ENCODE measurements around the gene TMEM35A. TPM values are rescaled to one million over a fixed set of nuclear protein-coding genes. Genes with fewer than 3 reads are reported as not detected.
A peak's percentile ranks its signal among the peaks of the same experiment; 100 is the strongest.

TMEM35A gene
- polyA plus RNA-seq, 2 of the 4 experiments (the other 2 are of a cell fraction): not detected

- no peak overlapping the region for H3K4me2 ChIP-seq
- 95% methylated on average over 1 of the region's 1 CpG for WGBS (ENCODE audit: missing lambda C conversion rate)
- H3K27ac ChIP-seq: no peak overlapping the region
- ChIA-PET CTCF (no interaction called here), POLR2A (no interaction called here)
- no peak for DNase-seq (ENCODE audit: low read depth in 1 of 2, low spot score in 1 of 2)
- no peak for FAIRE-seq
- TF ChIP-seq CEBPB (IDR thresholded peaks at IDR 0.05) (no peak), RNF2 (IDR thresholded peaks at IDR 0.05; ENCODE audit: borderline replicate concordance, low read depth) (no peak), MYC (IDR thresholded peaks at IDR 0.05; ENCODE audit: borderline replicate concordance, low read length) (no peak), HOXB13 (CRISPR knock-in tag; IDR thresholded peaks at IDR 0.05; ENCODE audit: low read depth) (no peak), HDAC2 (IDR thresholded peaks at IDR 0.05) (no peak), HOXA7 (CRISPR knock-in tag; IDR thresholded peaks at IDR 0.05) (no peak), ZC3H11A (IDR thresholded peaks at IDR 0.05) (no peak), HEYL (CRISPR knock-in tag; IDR thresholded peaks at IDR 0.05) (no peak), EHMT2 (IDR thresholded peaks at IDR 0.05; ENCODE audit: low read depth) (no peak), JUN (IDR thresholded peaks at IDR 0.05) (no peak), HES2 (IDR thresholded peaks at IDR 0.05) (no peak), FOSL2 (IDR thresholded peaks at IDR 0.05) (no peak), FOSL2 (CRISPR knock-in tag; IDR thresholded peaks at IDR 0.05) (no peak)
- TF ChIP-seq, protein P1, sequence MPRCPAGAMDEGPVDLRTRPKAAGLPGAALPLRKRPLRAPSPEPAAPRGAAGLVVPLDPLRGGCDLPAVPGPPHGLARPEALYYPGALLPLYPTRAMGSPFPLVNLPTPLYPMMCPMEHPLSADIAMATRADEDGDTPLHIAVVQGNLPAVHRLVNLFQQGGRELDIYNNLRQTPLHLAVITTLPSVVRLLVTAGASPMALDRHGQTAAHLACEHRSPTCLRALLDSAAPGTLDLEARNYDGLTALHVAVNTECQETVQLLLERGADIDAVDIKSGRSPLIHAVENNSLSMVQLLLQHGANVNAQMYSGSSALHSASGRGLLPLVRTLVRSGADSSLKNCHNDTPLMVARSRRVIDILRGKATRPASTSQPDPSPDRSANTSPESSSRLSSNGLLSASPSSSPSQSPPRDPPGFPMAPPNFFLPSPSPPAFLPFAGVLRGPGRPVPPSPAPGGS (IDR thresholded peaks at IDR 0.05): no peak
- TF ChIP-seq, protein P2, sequence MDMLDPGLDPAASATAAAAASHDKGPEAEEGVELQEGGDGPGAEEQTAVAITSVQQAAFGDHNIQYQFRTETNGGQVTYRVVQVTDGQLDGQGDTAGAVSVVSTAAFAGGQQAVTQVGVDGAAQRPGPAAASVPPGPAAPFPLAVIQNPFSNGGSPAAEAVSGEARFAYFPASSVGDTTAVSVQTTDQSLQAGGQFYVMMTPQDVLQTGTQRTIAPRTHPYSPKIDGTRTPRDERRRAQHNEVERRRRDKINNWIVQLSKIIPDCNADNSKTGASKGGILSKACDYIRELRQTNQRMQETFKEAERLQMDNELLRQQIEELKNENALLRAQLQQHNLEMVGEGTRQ (IDR thresholded peaks at IDR 0.05): no peak
- TF ChIP-seq, protein P3, sequence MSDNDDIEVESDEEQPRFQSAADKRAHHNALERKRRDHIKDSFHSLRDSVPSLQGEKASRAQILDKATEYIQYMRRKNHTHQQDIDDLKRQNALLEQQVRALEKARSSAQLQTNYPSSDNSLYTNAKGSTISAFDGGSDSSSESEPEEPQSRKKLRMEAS (IDR thresholded peaks at IDR 0.05): no peak
- TF ChIP-seq, protein P4, sequence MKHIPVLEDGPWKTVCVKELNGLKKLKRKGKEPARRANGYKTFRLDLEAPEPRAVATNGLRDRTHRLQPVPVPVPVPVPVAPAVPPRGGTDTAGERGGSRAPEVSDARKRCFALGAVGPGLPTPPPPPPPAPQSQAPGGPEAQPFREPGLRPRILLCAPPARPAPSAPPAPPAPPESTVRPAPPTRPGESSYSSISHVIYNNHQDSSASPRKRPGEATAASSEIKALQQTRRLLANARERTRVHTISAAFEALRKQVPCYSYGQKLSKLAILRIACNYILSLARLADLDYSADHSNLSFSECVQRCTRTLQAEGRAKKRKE (CRISPR knock-in tag; IDR thresholded peaks at IDR 0.05; ENCODE audit: low read depth): no peak
- H3K4me1 ChIP-seq: no peaks in the 10 kb centered on the region
- H3K9me3 ChIP-seq: no peaks in the 10 kb centered on the region
- H3K4me3 ChIP-seq: no peak overlapping the region
- ATAC-seq: no peak
These were observed 13.1 kb downstream of the TMEM35A start for GRCh38 chrX:101091817-101092216.

DNA sequence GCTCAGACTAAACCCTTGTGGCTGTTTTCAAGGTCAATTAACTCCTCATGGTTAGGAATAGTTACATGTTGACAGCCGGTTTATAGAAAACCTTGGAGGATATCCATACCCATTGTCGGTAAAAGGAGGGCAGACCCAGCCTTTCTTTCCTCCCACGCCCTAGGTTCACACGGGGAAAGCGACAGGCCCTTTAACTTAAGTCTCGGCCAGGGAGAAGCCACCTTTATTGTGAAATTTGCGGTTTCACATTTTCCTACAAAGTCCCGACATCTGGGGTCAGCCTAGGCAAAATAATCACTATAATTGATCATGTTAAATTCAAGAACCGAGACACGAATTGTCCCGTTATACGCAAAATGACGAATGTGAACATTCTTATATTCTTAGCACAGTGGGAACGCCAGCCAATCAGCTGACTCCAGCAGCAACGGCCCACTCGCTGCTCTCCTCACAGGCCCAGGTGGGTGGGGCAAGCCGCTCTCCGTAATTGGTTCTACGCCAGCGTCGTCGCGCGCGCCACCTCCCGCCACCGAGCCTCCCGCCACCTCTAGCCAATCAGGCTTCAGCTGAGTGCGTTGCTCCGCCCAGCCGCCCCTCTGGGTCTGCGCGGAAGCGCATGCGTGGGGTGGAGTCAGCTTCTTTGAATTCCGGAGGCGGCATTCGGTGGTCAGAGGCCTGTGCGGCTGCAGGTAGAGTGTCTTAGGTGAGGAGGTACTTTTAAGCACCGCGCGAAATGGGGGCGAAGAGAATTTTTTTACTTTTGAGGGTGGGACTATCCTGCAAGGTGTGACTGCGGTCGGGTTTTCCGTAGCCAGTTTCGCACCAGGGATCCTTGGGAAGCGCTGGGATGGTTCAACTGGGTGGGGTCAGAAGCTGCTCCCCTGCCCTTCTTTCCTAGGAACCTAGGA is 19.1 kb downstream of the TMEM35A start, which contains the start of gene CENPI:
CENPI (plus strand) TSS at position 659 of the 908 bp plus-strand sequence. CDS start 2,867 bp downstream, outside the sequence.
- ChIA-PET CTCF (no interaction called here), POLR2A (interaction anchor here (0.7 to 1.9 kb wide), 6 partner anchors 32 to 299 kb away, joined by 3 to 7 read pairs (median 4); partner anchors contain the start of gene ARL13A)
- FAIRE-seq (peak; percentile 76), ATAC-seq (peak; percentile 99), DNase-seq (ENCODE audit: low read depth in 1 of 2, low spot score in 1 of 2) (peak; percentile 95 to 97)
- Histone ChIP-seq H3K4me2 (peak within 1 kb of the TSS; percentile 94), H3K9me3 (no peaks in the 10 kb centered on the region), H3K4me3 (peak within 1 kb of the TSS; percentile 76), H3K27ac (peak within 1 kb of the TSS; percentile 84 to 89), H3K4me1 (peaks cover 16% of the 10 kb centered on the region; the same call in 1 of the 3 replicates)
- WGBS (ENCODE audit: missing lambda C conversion rate): 1% methylated on average over 34 of the region's 48 CpGs
- TF ChIP-seq MAFK (IDR thresholded peaks at IDR 0.05; ENCODE audit: partially characterized antibody) (peak; percentile 26), RNF2 (IDR thresholded peaks at IDR 0.05; ENCODE audit: borderline replicate concordance, low read depth) (no peak), POLR2A (IDR thresholded peaks at IDR 0.05; ENCODE audit: low read length) (peak; percentile 7; the same call in 1 of the 2 replicates), RFX5 (IDR thresholded peaks at IDR 0.05) (peak; percentile 67; the same call in 1 of the 2 replicates), NR3C1 (IDR thresholded peaks at IDR 0.05) (no peak), KDM1A (IDR thresholded peaks at IDR 0.05; ENCODE audit: low read depth) (no peak), FOSB (CRISPR knock-in tag; IDR thresholded peaks at IDR 0.05) (no peak), PHF8 (IDR thresholded peaks at IDR 0.05; ENCODE audit: borderline replicate concordance, low read depth) (peak; percentile 43; the same call in 1 of the 2 replicates), KDM5A (IDR thresholded peaks at IDR 0.05) (peak; percentile 69)
- TF ChIP-seq, protein P1 (IDR thresholded peaks at IDR 0.05): peak; percentile 37; the same call in 1 of the 3 replicates
- TF ChIP-seq, protein P3 (IDR thresholded peaks at IDR 0.05): peak; percentile 78
- TF ChIP-seq, protein P2 (IDR thresholded peaks at IDR 0.05): 0 out of 2 replicates have a peak, but pooled peaks have one; percentile 6
- TF ChIP-seq, protein P5, sequence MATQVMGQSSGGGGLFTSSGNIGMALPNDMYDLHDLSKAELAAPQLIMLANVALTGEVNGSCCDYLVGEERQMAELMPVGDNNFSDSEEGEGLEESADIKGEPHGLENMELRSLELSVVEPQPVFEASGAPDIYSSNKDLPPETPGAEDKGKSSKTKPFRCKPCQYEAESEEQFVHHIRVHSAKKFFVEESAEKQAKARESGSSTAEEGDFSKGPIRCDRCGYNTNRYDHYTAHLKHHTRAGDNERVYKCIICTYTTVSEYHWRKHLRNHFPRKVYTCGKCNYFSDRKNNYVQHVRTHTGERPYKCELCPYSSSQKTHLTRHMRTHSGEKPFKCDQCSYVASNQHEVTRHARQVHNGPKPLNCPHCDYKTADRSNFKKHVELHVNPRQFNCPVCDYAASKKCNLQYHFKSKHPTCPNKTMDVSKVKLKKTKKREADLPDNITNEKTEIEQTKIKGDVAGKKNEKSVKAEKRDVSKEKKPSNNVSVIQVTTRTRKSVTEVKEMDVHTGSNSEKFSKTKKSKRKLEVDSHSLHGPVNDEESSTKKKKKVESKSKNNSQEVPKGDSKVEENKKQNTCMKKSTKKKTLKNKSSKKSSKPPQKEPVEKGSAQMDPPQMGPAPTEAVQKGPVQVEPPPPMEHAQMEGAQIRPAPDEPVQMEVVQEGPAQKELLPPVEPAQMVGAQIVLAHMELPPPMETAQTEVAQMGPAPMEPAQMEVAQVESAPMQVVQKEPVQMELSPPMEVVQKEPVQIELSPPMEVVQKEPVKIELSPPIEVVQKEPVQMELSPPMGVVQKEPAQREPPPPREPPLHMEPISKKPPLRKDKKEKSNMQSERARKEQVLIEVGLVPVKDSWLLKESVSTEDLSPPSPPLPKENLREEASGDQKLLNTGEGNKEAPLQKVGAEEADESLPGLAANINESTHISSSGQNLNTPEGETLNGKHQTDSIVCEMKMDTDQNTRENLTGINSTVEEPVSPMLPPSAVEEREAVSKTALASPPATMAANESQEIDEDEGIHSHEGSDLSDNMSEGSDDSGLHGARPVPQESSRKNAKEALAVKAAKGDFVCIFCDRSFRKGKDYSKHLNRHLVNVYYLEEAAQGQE (IDR thresholded peaks at IDR 0.05): no peak

All from A549 (cell line).